HG03521 (cell line): ENCODE measurements around the gene FGF19.

ENCODE experiments used
- ATAC-seq: cut with Tn5 transposase; IDR thresholded peaks from one replicate; pipeline ENCODE4 v1.9.1; 2021; ENCODE audit warnings: mild to moderate bottlenecking, moderate library complexity; ENCODE audit not compliant: unreplicated experiment

The FGF19 gene

DNA sequence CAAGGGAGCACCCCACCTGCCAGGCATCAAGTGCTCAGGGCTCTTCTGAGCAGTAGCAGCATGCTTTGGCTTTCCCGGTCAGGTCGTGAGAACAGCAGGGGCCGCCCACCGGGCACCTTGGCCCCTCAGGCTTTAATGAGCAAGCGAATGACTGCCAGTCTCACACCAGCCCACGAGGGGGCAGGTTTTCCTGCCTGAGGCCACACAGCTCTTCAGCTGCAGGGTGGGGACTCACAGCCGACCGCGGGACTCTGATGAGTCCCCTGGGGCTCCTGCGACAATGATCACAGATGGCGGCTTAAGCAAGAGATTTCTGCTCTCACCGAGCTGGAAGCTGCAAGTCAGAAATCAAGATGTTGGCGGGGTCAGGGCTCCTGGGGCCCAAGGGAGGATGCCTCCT is 14.3 kb upstream of the FGF19 start:
- no peak for ATAC-seq

DNA sequence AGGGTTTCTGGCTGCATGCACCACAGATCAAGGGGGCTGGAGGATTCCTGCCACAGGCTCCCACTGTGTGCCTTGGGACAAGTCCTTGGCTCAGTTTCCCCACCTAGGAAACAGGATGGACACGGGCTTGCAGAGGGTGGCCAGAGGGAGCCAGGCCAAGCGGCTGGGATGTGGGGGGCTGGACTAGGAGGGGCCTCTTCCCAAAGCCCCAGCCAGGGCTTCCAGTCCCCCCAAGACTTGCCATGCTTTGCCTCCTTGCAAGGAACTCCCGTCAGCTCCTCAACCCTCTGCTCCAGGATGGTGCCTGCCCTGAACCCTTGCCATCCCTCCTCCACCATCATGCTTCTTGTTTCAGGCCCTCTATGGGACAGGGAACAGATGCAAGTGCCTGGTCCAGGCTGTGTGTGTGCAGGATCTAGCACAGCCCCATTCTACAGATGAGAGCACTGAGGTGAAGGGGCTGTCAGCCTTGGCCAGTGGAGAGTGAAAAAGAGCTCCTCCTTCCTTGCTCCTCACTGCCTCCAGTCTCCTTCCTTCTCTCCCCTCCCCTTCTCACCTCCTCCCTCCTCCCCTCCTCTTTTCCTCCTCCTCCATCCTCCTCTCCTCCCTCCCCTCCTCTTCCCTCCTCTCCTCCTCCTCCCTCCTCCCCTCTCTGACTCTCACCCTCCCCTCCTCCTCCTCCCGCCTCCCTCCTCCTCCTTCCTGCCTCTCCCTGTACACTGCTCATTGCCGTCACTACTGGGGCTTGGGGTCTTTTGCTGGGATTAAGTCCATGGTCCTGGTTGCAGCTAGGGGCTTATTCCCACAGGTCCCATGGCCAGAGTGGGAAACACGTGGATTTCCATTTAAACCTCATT is 13.3 kb upstream of the FGF19 start:
- ATAC-seq, result no peak

DNA sequence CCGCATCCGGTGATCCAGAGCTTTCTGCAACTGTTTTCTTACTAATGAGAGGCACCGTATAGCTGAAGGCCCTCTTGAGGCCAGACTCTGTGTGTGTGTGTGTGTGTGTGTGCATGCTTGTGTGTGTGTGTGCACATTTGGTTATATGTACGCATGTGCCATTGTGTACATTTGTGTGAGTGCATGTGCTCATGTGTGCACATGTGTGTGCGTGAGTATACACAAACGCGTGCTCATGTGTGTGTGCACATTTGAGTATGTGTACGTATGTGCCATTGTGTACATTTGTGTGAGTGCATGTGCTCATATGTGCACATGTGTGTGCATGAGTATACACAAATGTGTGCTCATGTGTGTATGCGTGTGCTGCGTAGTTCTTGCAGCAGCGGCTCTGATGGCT is 12.3 kb upstream of the FGF19 start:
- no peak for ATAC-seq

DNA sequence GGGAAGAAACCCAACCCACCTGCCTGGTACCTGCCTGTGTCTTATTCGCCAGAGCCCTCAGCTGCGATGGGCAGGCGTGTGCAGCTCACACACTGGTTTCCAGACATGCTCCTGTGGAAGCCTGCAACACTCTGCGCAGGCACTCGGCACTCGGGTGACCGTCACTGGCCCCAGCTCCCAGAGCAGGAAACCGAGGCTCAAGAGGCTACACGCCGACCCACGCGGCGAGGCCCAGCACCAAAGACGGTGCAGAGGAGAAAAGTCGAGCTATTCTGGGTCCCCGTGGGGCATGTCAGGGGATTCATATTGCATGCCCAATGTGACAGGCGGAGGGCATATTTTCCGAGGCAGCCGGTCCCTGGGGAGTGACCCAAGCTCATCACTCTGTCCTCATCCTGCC is 11.6 kb upstream of the FGF19 start:
- ATAC-seq, result no peak

DNA sequence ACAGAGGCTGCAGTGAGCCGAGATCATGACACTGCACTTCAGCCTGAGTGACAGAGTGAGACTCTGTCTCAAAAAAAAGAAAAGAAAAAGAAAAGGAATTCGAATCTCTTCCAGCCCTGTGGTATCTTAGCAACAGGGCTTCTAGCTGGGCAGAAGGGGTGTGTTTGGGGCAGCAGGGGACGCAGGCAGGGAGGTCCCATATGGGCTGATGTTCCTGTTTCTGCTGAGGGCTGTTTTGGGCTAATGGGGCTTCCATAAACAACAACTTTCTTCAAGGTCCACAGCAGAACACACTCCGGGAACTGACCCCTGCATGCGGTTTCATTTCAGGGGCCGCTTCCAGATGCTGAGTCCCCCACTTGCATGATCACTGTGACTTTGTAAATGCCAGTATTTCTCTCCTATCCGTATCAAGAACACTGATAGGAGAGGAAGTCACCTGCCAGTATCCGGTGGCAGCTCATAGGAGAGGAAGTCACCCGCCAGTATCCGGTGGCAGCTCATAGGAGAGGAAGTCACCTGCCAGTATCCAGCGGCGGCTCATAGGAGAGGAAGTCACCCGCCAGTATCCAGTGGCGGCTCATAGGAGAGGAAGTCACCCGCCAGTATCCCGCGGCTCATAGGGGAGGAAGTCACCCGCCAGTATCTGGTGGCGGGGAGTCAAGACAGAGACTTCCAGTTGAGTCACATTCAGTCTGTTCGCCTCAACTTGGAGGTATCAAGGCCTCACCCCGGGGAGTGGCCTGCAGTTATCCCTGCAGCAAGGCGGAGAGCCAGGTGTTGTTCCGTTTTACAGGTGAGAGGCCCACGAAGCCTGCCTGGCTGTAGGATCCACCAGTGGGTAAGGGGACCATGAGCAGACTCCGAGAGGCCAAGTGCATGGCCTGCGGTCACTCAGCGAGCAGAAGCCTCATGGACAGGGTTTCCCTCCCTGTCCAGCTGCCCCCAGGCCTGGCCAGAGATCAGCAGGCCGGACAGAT is 8.3 kb upstream of the FGF19 start:
- ATAC-seq, result no peak

DNA sequence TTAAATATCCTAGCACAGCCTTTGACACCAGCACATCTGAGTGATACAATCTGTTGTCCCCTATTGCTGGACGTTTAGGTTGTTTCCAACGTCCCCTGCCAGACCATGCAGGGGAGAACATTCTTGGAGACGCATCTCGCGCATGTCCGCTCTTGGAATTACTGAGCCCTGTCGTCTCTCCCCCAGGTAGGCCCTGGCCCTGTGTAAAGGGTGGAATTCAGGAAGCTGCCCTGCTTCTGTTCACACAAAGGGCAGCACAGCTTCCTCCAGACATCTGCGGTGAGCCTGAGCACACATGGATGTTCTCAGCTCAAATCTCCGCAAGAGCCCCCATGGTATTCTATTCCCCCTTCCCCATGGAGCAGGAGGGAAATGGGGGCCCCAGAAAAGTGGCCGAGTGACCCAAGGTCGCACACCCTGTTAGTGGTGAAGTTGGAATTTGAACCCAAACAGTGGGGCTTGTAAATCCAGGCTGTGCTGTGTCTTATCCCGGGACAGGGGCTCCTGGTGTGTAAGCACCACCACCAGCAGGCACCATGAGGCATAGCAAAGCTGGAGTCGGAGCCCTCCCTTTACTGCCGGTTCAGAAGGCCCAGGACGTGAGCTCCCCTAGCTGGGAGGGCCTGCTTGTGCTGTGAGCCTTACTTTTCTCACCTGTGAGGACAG is 5.0 kb upstream of the FGF19 start:
- ATAC-seq, result no peak

DNA sequence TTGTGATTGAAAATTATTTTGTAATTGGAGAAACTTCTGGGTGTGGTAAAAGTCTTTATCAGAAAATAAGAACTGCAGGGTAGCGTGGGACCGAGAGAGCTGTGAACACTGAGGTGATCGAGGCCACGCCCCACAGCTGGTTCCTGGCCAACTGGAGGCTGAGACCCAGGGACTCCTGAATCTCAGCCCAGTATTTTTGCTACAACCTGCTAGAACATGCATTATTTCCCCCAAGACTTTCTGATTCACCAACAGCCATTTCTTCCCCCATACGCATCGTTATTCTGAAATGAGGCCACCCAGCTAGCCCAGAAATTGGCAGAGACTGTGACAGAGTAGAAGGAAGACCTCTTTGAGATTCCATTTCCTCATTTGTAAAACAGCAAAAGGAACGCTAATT is 3.4 kb upstream of the FGF19 start:
- no peak for ATAC-seq

DNA sequence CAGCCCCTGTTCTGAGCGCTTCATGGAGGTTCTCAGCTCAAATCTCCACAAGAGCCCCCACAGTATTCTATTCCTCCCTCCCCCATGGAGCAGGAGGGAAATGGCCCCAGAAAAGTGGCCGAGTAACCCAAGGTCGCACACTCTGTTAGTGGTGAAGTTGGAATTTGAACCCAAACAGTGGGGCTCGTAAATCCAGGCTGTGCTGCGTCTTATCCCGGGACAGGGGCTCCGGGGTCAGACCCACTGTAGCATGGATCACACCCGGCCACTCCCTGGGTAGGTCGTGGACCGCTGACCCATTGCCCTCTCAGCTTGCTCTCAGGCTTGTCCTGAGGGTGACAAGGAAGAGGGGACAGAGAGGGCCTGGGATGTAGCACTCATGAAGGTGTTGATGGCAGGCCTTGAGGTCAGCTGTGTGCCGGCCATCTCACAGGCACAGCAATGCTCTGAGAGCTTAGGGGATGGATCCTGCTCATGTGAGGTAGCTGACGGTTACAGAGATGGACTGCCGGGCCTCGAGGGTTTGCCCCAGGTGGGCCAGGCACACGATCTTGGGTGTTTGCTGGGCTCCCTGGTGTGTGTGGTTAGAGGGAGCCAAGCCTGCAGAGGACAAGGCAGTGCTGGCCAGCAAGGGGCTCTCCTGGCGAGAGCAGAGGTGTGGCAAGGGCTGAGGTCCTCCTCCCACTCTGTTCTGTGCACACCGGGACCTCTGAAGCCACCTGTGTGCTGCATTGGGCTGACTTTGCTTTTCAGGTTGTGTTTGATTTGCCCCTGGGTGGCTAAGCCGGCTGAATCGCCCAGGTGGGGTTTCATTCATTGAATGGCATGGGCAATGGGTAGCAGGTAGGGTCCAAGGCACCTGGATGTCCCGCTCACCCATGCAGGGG is 2.3 kb upstream of the FGF19 start:
- no peak for ATAC-seq

DNA sequence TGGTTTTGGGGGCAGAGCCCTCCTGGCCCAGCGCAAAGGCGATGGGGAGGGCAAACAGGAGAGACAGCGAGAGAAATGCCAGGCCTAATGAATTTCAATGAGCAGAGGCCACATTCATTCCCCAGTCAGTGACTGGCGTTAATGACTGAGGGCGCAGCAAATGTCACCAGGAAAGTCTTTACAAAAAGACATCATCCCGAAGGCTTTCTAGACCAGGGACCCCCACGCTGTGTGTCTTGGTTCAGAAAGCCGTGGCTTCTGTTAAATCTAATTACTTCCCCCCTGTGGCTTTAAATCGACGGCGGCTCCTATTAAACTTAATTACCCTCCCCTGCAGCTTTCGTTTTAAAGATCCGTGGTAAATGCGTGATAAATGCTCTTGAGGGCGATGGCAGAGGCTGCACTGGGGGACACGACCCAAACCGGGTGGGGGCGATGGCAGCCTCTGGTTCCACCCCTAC is 1.6 kb upstream of the FGF19 start:
- no peak for ATAC-seq

DNA sequence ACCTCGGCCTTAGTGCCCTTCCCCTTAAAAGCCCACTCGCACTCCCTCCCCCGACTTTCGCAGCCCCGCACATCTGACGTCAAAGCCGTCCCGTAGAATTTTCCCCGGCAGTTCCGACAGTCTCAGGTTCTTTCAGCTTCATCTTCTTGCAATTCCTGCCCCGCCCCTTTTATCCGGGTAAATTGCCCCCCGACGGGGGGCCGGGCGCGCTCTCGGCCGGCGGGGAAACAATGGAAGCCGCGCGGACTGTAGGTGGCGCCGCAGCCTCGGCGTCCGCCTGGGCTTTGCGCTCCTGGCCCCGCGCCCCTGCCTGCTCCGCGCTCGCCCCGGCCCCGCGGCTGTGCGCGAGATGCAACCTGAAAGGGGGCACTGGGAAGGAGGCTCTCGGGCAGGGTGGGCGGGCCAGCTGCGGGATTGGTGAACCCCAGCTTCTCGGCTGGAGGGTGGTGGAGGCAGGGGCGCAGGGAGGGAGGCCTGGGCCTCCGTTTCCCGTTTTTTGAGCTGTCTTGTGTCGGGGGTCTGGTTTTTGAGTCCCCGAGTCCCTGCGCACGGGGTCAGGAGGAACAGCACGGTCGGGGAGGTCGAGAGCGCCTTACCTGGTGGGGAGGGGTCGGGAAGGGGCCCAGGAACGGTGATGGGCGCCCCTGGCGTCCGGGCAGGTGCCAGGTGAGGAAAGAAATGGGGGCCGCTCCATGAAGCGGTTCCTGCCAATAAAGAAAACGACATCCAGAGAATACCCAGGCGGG is 859 bp upstream of the FGF19 start:
- ATAC-seq, result no peak

DNA sequence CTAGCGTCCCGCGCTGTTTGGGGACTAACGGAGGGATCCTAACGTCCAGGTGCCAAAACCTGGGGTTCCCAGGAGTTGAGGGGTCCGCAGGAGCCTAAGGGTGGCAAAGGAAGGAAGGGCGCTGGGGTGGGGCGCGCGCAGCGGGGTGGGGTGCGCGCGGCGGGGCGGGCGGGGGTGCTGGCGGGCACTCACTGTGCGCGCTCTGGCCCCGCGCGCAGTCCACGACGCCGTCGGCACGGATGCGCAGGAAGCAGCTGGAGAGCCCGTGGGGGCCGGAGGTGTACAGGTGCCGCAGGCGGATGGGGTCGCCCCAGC is 412 bp downstream of the FGF19 start:
- no peak for ATAC-seq

DNA sequence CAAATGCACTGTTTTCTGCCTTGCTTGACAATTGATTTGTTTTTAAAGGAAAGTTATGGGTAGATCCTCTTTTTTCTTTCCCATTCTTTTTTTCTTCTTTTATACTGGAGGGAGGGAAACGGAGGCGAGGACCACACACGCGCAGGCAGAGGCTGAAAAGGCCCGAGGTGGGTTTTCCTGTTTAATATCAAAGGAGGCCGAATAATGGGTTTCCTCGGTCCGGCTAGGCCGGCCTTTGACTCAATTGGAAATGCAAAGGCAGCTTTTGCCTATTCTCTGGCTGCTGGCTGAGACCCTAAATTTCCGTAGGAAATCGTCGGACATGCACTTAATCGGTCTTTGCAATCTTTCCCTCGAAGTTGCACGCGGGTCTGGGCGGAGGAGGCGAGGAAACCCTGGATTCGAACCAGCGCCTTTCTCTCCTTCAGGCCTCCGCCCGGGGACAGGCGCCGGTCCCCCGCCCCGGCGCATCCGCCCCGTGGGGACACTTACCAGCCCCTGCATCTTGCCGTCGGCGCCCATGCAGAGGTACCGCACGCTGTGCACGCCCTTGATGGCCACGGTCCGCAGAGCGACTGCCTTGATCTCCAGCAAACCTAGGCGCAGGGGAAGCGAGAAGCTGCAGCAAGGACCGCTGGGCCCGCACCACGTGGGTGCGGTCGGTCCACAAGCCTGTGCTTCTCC is 911 bp downstream of the FGF19 start:
- ATAC-seq, result no peak

DNA sequence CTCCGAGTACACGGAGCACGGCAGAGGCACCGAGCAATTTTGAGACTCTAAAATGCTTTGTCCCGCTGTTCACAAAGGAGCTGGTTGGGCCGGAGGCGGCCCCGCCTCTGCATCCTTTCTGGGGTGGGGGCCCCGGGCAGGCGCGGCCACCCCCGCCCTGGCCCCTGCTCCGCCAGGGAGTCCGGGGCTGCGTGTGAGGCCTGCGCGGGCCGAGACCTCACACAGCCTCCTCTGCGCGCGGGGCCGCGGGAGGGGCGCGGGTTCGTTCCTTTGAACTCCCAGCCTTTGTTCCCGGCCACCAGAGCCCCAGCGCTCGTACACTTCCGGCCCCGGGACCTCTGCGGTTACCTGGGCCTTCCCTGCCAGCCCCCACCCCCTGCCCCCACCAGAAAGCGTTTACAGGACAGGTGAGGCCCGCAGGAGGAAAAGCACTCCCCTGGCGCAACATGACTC is 1.6 kb downstream of the FGF19 start:
- ATAC-seq, result no peak

DNA sequence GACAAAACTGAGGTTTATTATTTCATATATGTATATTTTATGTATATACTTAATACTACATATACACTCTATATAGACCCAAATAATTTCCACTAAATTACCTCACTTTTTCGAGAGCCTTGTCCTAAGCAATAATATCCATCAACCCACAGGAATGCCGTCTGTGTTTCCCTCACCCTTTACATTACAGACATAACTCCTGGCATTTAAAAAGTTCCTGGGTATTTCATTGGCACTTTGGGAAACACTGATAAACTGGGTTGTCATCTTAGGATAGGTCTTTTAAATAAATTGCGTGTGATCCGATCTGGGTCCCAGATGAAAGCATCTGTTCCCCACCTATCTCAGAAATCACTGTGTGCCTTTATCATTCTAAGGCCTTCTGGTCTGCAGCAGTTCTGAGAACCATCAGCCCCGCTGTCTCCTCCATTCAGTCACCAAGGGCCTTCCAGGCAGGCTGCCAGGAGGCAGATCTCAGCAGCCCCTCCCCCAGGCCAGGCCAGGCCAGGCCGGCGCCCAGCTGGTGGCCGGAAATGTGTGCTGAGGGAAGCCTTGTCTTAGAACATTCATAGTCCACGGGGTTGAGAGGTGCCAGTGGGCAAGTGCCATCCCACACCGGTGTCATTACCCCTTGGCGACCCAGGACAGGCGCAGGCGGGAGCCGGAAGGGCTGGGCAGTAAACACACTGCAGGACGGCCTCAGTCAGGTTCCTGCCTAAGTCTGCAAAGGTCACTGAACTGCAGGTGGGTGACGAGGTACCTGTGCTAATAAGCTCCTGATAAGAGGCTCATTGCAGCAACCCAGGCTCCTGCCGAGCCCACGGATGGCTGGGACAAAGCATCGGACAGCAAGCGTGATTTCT is 3.3 kb downstream of the FGF19 start:
- ATAC-seq, result no peak

DNA sequence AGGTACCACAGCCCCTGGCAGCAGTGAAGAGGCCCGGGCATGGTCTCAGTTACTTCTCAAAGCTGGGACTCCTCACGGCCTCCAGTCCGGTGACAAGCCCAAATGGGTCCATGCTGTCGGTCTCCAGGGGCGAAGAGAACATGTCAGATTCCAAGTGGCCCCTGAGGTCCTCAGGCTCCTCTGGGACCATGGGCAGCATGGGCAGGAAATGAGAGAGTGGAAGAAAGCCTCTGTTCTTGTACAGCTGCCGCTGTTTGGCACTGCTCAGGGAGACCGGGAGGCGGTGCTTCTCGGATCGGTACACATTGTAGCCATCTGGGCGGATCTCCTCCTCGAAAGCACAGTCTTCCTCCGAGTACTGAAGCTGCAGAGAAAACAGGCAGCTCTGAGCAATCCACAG is 4.6 kb downstream of the FGF19 start:
- ATAC-seq, result no peak

DNA sequence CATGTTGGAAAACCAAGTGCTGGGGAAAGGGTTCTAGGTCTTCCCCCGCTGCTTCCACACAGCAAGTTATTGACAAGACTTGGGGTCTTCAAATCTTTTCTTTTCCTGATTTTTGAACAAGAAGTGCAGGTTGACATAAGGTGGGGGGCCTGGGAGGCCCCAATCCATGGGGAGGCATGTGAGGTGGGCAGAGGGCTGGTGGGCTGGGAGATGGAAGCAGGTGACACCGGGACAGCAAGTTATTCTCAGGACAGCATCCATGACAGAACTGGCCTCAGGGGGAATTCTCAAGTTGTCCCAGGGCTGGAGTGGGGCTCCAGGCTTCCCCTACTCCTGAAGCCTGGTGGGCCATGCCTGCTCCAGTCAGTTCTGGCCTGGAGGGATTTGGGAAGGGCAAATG is 5.5 kb downstream of the FGF19 start:
- ATAC-seq, result no peak

DNA sequence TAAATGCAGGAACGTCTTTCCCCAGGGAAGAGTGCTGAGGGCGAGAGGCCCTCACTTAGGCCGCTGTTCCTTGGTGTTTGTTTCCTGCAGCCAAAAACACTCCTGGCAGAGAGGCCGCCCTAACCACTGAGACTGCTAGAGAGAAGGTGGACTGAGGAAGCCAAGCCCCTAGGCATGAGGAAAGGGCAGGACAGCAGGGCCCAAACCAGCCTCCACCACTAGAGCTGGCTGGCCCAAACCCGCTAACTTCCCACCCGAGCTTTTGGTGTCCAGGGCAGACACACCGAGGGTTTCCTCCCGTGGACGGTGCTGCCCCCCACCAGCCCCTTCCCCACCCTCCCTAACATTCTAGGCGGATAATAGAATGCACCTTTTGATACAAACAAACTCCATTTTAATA is 6.0 kb downstream of the FGF19 start:
- no peak for ATAC-seq

DNA sequence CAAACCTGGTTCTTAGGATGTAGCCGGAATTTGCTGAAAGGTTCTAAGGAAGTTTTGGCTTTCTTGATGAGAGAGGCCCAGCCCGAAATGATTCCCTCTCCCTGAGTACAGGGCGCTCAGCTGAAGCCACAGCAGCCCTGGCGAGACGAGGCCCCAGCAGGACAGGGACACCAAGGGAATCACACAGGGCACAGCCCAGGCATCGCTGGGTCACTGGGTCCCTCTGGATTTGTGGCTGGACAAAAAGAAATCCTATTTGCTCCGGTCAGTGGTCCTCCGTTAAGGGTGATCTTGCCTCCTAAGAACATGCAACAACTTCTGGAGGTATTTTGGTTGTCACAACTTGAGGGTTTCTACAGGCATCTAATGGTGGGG is 6.4 kb downstream of the FGF19 start:
- no peak for ATAC-seq
